Astrocyte (in vitro differentiated cells and primary cell): ENCODE data around the gene LFNG. TPM values are rescaled to one million over a fixed set of nuclear protein-coding genes. Genes with fewer than 3 reads are reported as not detected.

Experiments
- DNase-seq: peaks from one replicate; pipeline ENCODE4 v3.0.0-alpha.2; 2010; ENCODE audit warnings: low read depth
- FAIRE-seq: peaks from 2 replicates; lab custom pipeline; 2011; peaks lifted over from hg19 to GRCh38; lab: Jason Lieb, UNC
- H2AFZ ChIP-seq: 2 replicates; pipeline ENCODE4 v1.6.0; 2012; ENCODE audit warnings: low read depth, low read length, inconsistent platforms
- H3K27ac ChIP-seq: 2 replicates; pipeline ENCODE4 v1.5.1; 2011; ENCODE audit warnings: low read depth, low read length, inconsistent platforms
- H3K27me3 ChIP-seq: 2 replicates; pipeline ENCODE4 v1.6.0; 2011; ENCODE audit warnings: low read length, inconsistent platforms; ENCODE audit not compliant: insufficient read depth
- H3K36me3 ChIP-seq: 2 replicates; pipeline ENCODE4 v1.5.1; 2011; ENCODE audit warnings: low read length, inconsistent platforms; ENCODE audit not compliant: insufficient read depth
- H3K4me1 ChIP-seq: 2 replicates; pipeline ENCODE4 v1.5.1; 2011; ENCODE audit warnings: low read length, inconsistent platforms; ENCODE audit not compliant: insufficient read depth
- H3K4me2 ChIP-seq: 2 replicates; pipeline ENCODE4 v1.6.0; 2012; ENCODE audit warnings: low read length, inconsistent platforms
- H3K4me3 ChIP-seq: 2 replicates; pipeline ENCODE4 v1.5.1; 2011; ENCODE audit warnings: low read depth, mild to moderate bottlenecking, low read length, inconsistent platforms; ENCODE audit not compliant: insufficient read depth
- H3K79me2 ChIP-seq: 2 replicates; pipeline ENCODE4 v1.6.0; 2012; ENCODE audit warnings: mild to moderate bottlenecking, low read length, inconsistent platforms; ENCODE audit not compliant: insufficient read depth
- H3K9ac ChIP-seq: 2 replicates; pipeline ENCODE4 v1.6.0; 2012; ENCODE audit warnings: mild to moderate bottlenecking, low read length, inconsistent platforms
- H3K9me3 ChIP-seq: 2 replicates; pipeline ENCODE4 v1.5.1; 2012; ENCODE audit warnings: low read depth, mild to moderate bottlenecking, low read length, inconsistent platforms; ENCODE audit not compliant: insufficient read depth
- H4K20me1 ChIP-seq: 2 replicates; pipeline ENCODE4 v1.6.0; 2012; ENCODE audit warnings: low read length, inconsistent platforms; ENCODE audit not compliant: insufficient read depth
- H3K27ac Mint-ChIP-seq: one replicate; pipeline ENCODE4 v1.8.0; 2021; ENCODE audit warnings: mild to moderate bottlenecking, mixed read lengths; ENCODE audit not compliant: unreplicated experiment
- H3K27me3 Mint-ChIP-seq: one replicate; pipeline ENCODE4 v1.8.0; 2021; ENCODE audit warnings: low read depth, mixed read lengths; ENCODE audit not compliant: unreplicated experiment
- H3K36me3 Mint-ChIP-seq: one replicate; pipeline ENCODE4 v1.8.0; 2021; ENCODE audit warnings: low read depth, mixed read lengths; ENCODE audit not compliant: unreplicated experiment
- H3K4me1 Mint-ChIP-seq: one replicate; pipeline ENCODE4 v1.8.0; 2021; ENCODE audit warnings: low read depth, mixed read lengths; ENCODE audit not compliant: unreplicated experiment
- H3K4me3 Mint-ChIP-seq: one replicate; pipeline ENCODE4 v1.8.0; 2021; ENCODE audit warnings: mild to moderate bottlenecking, moderate library complexity, mixed read lengths; ENCODE audit not compliant: unreplicated experiment
- H3K9me3 Mint-ChIP-seq: one replicate; pipeline ENCODE4 v1.8.0; 2021; ENCODE audit warnings: mild to moderate bottlenecking, mixed read lengths; ENCODE audit not compliant: unreplicated experiment
- CTCF ChIP-seq: IDR thresholded peaks from 2 replicates; pipeline ENCODE4 v1.5.1; 2011; ENCODE audit warnings: low read depth, mild to moderate bottlenecking, inconsistent platforms, low read length, moderate library complexity; ENCODE audit not compliant: insufficient read depth
- EZH2 ChIP-seq: IDR thresholded peaks from 2 replicates; pipeline ENCODE4 v1.6.1; 2012; ENCODE audit warnings: mild to moderate bottlenecking, low read length, inconsistent platforms; ENCODE audit not compliant: insufficient read depth
- total RNA-seq: library from RNA; stranded (reverse); gene quantifications from 2 replicates; pipeline ENCODE4 v1.2.1, GENCODE V29; 2021

Gene LFNG
- total RNA-seq, 1 donor from 2014 or later: 58.6 TPM

- Mint-ChIP-seq H3K9me3 (no peaks in the 10 kb centered on the region), H3K27ac (peak overlapping the region; percentile 59), H3K4me3 (peak overlapping the region; percentile 90), H3K36me3 (peaks cover 4% of the 10 kb centered on the region), H3K27me3 (no peaks in the 10 kb centered on the region), H3K4me1 (peaks cover 24% of the 10 kb centered on the region)
- Histone ChIP-seq H3K4me1 (peaks cover 65% of the 10 kb centered on the region), H2AFZ (no peak overlapping the region), H3K9ac (peak overlapping the region; percentile 76), H3K27me3 (no peaks in the 10 kb centered on the region), H3K4me2 (peak overlapping the region; percentile 87), H3K9me3 (no peaks in the 10 kb centered on the region), H3K4me3 (peak overlapping the region; percentile 64), H3K36me3 (no peaks in the 10 kb centered on the region), H3K27ac (peak overlapping the region; percentile 37), H4K20me1 (peaks cover 44% of the 10 kb centered on the region), H3K79me2 (peaks cover 45% of the 10 kb centered on the region)
- TF ChIP-seq EZH2 (no peak), CTCF (no peak)
- no peak for DNase-seq
- FAIRE-seq: no peak
Measured at GRCh38 chr7:2521952-2522591, 2.5 kb downstream of the LFNG start.

- FAIRE-seq (no peak), DNase-seq (peak; percentile 82)
- no peaks in the 10 kb centered on the region for H3K27me3 Mint-ChIP-seq
- H3K9me3 Mint-ChIP-seq: no peaks in the 10 kb centered on the region
- peak overlapping the region; percentile 93 for H3K27ac Mint-ChIP-seq
- TF ChIP-seq EZH2 (no peak), CTCF (no peak)
- H3K4me1 Mint-ChIP-seq: peaks cover 24% of the 10 kb centered on the region
- peak overlapping the region; percentile 76 for H3K9ac ChIP-seq
- H4K20me1 ChIP-seq: peaks cover 51% of the 10 kb centered on the region
- H3K36me3 Mint-ChIP-seq: peaks cover 4% of the 10 kb centered on the region
- H3K4me2 ChIP-seq: peak overlapping the region; percentile 87
- peak overlapping the region; percentile 90 for H3K4me3 Mint-ChIP-seq
- no peak overlapping the region for H2AFZ ChIP-seq
- no peaks in the 10 kb centered on the region for H3K9me3 ChIP-seq
- peak overlapping the region; percentile 70 for H3K27ac ChIP-seq
- no peaks in the 10 kb centered on the region for H3K27me3 ChIP-seq
- H3K79me2 ChIP-seq: peaks cover 45% of the 10 kb centered on the region
- H3K36me3 ChIP-seq: no peaks in the 10 kb centered on the region
- H3K4me1 ChIP-seq: peaks cover 65% of the 10 kb centered on the region
- peak overlapping the region; percentile 52 for H3K4me3 ChIP-seq
Measured at GRCh38 chr7:2522780-2523433, 3.3 kb downstream of the LFNG start.

GRCh38 chr7:2523461-2523936 lies 3.9 kb downstream of the LFNG start:
- peak overlapping the region; percentile 18 for H2AFZ ChIP-seq
- H3K27ac ChIP-seq: peak overlapping the region; percentile 70
- FAIRE-seq: no peak

More at GRCh38 chr7:2523461-2523936, 3.9 kb downstream of the LFNG start:
- Mint-ChIP-seq H3K4me1 (peaks cover 23% of the 10 kb centered on the region), H3K9me3 (no peaks in the 10 kb centered on the region), H3K36me3 (peaks cover 4% of the 10 kb centered on the region), H3K27ac (no peak overlapping the region), H3K4me3 (peak overlapping the region; percentile 90), H3K27me3 (no peaks in the 10 kb centered on the region)
- H3K27me3 ChIP-seq: no peaks in the 10 kb centered on the region
- peaks cover 45% of the 10 kb centered on the region for H3K79me2 ChIP-seq
- H3K9ac ChIP-seq: peak overlapping the region; percentile 76
- DNase-seq: no peak
- no peaks in the 10 kb centered on the region for H3K36me3 ChIP-seq
- peaks cover 57% of the 10 kb centered on the region for H4K20me1 ChIP-seq
- no peaks in the 10 kb centered on the region for H3K9me3 ChIP-seq
- peaks cover 65% of the 10 kb centered on the region for H3K4me1 ChIP-seq
- H3K4me2 ChIP-seq: peak overlapping the region; percentile 87
- TF ChIP-seq CTCF: no peak
- no peak for TF ChIP-seq EZH2
- H3K4me3 ChIP-seq: peak overlapping the region; percentile 52
